GM12865 (cell line): Measurements from ENCODE around the gene ZNF133.

ENCODE experiments used
- DNase-seq: peaks from one replicate; pipeline ENCODE4 v3.0.0; 2010; ENCODE audit warnings: low read depth
- H3K4me3 ChIP-seq: 2 replicates; pipeline ENCODE4 v1.5.1; 2011; ENCODE audit warnings: mild to moderate bottlenecking, low read depth, low read length, control low read depth
- TF ChIP-seq, protein P1 (sequence below): IDR thresholded peaks from 2 replicates; pipeline ENCODE4 v1.5.1; 2011; ENCODE audit warnings: low read length, control low read depth, low read depth, inconsistent platforms; ENCODE audit not compliant: insufficient read depth; ENCODE audit errors: missing control alignments

Gene ZNF133

GRCh38 chr20:18310051-18310450, 21.7 kb downstream of the ZNF133 start:
- no peak for DNase-seq
- no peak overlapping the region for H3K4me3 ChIP-seq
- TF ChIP-seq, protein P1, sequence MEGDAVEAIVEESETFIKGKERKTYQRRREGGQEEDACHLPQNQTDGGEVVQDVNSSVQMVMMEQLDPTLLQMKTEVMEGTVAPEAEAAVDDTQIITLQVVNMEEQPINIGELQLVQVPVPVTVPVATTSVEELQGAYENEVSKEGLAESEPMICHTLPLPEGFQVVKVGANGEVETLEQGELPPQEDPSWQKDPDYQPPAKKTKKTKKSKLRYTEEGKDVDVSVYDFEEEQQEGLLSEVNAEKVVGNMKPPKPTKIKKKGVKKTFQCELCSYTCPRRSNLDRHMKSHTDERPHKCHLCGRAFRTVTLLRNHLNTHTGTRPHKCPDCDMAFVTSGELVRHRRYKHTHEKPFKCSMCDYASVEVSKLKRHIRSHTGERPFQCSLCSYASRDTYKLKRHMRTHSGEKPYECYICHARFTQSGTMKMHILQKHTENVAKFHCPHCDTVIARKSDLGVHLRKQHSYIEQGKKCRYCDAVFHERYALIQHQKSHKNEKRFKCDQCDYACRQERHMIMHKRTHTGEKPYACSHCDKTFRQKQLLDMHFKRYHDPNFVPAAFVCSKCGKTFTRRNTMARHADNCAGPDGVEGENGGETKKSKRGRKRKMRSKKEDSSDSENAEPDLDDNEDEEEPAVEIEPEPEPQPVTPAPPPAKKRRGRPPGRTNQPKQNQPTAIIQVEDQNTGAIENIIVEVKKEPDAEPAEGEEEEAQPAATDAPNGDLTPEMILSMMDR, result no peak

- no peak for DNase-seq
- no peak overlapping the region for H3K4me3 ChIP-seq
- TF ChIP-seq, protein P1, result no peak
These were observed 22.3 kb downstream of the ZNF133 start for GRCh38 chr20:18310592-18310991.

- TF ChIP-seq, protein P1, result no peak
- no peak for DNase-seq
- H3K4me3 ChIP-seq, result no peak overlapping the region
These were observed 24.4 kb downstream of the ZNF133 start for GRCh38 chr20:18312723-18313122.

DNA sequence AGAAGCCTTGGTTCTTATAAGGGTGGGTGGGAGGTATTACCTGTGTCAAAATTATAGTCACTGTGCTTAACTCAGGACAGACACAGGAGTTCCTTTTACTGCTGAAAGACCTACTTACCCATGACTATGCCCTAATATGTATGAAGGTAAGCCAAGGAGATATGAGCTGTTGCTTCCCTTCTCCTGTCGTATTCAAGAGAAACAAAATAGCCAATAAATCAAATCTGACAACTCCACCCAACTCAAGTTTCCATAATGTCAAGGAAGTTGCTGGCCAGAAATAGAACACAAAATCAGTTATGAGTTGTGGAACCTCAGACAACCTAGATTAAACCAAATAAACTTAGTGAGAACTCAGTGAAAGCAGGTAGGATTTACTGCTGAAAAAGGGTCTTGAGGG, 25.1 kb downstream of the ZNF133 start:
- H3K4me3 ChIP-seq, result no peak overlapping the region
- DNase-seq, result no peak
- TF ChIP-seq, protein P1, result no peak

- DNase-seq, result no peak
- TF ChIP-seq, protein P1, result no peak
- no peak overlapping the region for H3K4me3 ChIP-seq
These were observed 26.6 kb downstream of the ZNF133 start for GRCh38 chr20:18314786-18315406.

DNA sequence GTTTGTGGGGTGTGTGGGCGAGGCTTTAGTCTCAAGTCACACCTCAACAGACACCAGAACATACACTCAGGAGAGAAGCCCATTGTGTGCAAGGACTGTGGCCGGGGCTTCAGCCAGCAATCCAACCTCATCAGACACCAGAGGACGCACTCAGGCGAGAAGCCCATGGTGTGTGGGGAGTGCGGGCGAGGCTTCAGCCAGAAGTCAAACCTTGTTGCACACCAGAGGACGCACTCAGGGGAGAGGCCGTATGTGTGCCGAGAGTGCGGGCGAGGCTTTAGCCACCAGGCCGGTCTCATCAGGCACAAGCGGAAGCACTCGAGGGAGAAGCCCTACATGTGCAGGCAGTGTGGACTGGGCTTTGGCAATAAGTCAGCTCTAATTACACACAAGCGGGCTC, 27.8 kb downstream of the ZNF133 start:
- TF ChIP-seq, protein P1, result no peak
- DNase-seq, result no peak
- H3K4me3 ChIP-seq, result no peak overlapping the region

DNA sequence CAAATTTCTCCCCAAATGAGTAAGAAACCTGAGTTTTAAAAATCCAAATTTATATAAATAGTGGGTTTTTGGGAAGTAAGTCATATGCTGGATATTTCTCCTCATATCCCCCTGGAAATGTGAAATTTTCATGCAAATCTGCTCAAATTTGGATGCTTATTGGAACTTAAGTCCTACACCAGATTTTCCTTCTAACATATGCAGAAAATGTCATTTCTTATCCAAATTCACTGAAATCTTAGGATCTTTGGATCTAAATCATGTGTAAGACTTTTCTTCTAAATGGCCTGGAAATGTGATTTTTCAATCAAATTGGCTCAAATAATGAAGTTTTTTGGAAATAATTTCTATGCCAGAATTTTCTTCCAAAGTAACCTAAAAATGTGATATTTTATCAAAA, 33.0 kb downstream of the ZNF133 start:
- no peak overlapping the region for H3K4me3 ChIP-seq
- TF ChIP-seq, protein P1, result no peak
- DNase-seq, result no peak
